Glomerular endothelial cell (primary cell): ENCODE data around the gene TMPRSS15. TPM values are rescaled to one million over a fixed set of nuclear protein-coding genes. Genes with fewer than 3 reads are reported as not detected.
"Not testable (repeated sequence)": the region's sequence is repeated elsewhere in the genome, so short reads cannot be mapped to it uniquely, and the experiment has no call there.

ENCODE experiments used
- DNase-seq: peaks from one replicate; pipeline ENCODE4 v3.0.0-alpha.2; 2011; ENCODE audit warnings: low read depth, low spot score; ENCODE audit errors: extremely low read depth
- total RNA-seq: library from RNA; depleted of rRNA; stranded (reverse); fragments of >200 nt; gene quantifications from 2 replicates; pipeline ENCODE4 v1.2.3, GENCODE V29; 2015

The TMPRSS15 gene
- total RNA-seq = not detected in 2 replicates

GRCh38 chr21:18403735-18404450 lies at the start of gene TMPRSS15:
Gene TMPRSS15, minus strand, starts transcription at chr21:18403785. Its CDS starts 163 bp downstream, at chr21:18403622.
- DNase-seq = no peak

GRCh38 chr21:18451670-18452069 lies 48.1 kb upstream of the TMPRSS15 start:
- DNase-seq = no peak

GRCh38 chr21:18449605-18450550 lies 46.3 kb upstream of the TMPRSS15 start:
- DNase-seq = no peak

GRCh38 chr21:18443701-18444100 lies 40.1 kb upstream of the TMPRSS15 start:
- DNase-seq = no peak

- DNase-seq = no peak
Observed at GRCh38 chr21:18443085-18443484, 39.5 kb upstream of the TMPRSS15 start.

- DNase-seq = no peak
Observed at GRCh38 chr21:18430341-18430740, 26.8 kb upstream of the TMPRSS15 start.

GRCh38 chr21:18424276-18424675 lies 20.7 kb upstream of the TMPRSS15 start:
- no peak for DNase-seq

GRCh38 chr21:18417141-18417790 lies 13.7 kb upstream of the TMPRSS15 start:
- DNase-seq = no peak

- no peak for DNase-seq
Observed at GRCh38 chr21:18411565-18411964, 8.0 kb upstream of the TMPRSS15 start.

- DNase-seq = no peak
Observed at GRCh38 chr21:18409579-18409978, 6.0 kb upstream of the TMPRSS15 start.

- DNase-seq = no peak
Observed at GRCh38 chr21:18398843-18399242, 4.7 kb downstream of the TMPRSS15 start.

GRCh38 chr21:18387994-18388393 lies 15.6 kb downstream of the TMPRSS15 start:
- no peak for DNase-seq

GRCh38 chr21:18384771-18385170 lies 18.8 kb downstream of the TMPRSS15 start:
- no peak for DNase-seq

- DNase-seq = not testable (repeated sequence)
Observed at GRCh38 chr21:18382934-18383619, 20.5 kb downstream of the TMPRSS15 start.

GRCh38 chr21:18382141-18382540 lies 21.4 kb downstream of the TMPRSS15 start:
- DNase-seq = no peak

- DNase-seq = no peak
Observed at GRCh38 chr21:18373606-18374005, 30.0 kb downstream of the TMPRSS15 start.

GRCh38 chr21:18370301-18370700 lies 33.3 kb downstream of the TMPRSS15 start:
- no peak for DNase-seq

- DNase-seq = no peak
Observed at GRCh38 chr21:18369115-18369514, 34.5 kb downstream of the TMPRSS15 start.

- DNase-seq = no peak
Observed at GRCh38 chr21:18368205-18368604, 35.4 kb downstream of the TMPRSS15 start.

GRCh38 chr21:18356801-18357200 lies 46.8 kb downstream of the TMPRSS15 start:
- DNase-seq = no peak

GRCh38 chr21:18354947-18355346 lies 48.6 kb downstream of the TMPRSS15 start:
- no peak for DNase-seq
